Measurements from ENCODE around the gene CAV1. TPM values are rescaled to one million over a fixed set of nuclear protein-coding genes. Genes with fewer than 3 reads are reported as not detected.

The CAV1 gene
- total and polyA plus RNA-seq, 2 experiments from 2014 or later, result 0.69 to 3.2 TPM

DNA sequence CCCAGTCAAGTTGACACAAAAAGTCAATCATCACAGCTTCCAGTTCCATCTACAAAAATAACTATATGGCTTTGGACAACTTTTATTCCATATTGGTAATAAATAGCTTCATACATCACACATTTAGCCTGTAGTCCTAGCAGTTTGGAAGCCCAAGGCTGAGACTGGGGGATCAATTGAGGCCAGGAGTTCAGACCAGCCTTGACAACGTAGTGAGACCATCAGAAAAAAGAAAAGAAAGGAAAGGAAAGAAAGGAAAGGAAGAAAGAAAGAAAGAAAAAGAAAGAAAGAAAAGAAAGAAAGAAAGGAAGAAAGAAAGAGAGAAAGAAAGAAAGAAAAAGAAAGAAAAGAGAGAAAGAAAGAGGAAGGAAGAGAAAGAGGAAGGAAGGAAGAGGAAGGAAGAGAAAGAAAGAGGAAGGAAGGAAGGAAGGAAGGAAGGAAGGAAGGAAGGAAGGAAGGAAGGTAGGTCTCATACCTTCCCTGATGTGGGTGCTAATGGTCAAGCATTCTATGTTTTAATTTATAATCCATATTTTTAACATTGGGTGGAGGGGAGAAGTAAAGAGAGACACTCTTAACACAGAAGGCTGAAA lies 37.8 kb downstream of the CAV1 start:
- Histone ChIP-seq H3K27ac (no peak overlapping the region), H3K36me3 (no peaks in the 10 kb centered on the region)
- TF ChIP-seq, protein P1, sequence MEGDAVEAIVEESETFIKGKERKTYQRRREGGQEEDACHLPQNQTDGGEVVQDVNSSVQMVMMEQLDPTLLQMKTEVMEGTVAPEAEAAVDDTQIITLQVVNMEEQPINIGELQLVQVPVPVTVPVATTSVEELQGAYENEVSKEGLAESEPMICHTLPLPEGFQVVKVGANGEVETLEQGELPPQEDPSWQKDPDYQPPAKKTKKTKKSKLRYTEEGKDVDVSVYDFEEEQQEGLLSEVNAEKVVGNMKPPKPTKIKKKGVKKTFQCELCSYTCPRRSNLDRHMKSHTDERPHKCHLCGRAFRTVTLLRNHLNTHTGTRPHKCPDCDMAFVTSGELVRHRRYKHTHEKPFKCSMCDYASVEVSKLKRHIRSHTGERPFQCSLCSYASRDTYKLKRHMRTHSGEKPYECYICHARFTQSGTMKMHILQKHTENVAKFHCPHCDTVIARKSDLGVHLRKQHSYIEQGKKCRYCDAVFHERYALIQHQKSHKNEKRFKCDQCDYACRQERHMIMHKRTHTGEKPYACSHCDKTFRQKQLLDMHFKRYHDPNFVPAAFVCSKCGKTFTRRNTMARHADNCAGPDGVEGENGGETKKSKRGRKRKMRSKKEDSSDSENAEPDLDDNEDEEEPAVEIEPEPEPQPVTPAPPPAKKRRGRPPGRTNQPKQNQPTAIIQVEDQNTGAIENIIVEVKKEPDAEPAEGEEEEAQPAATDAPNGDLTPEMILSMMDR (IDR thresholded peaks at IDR 0.05; ENCODE audit: low read depth, low read length), result no peak

DNA sequence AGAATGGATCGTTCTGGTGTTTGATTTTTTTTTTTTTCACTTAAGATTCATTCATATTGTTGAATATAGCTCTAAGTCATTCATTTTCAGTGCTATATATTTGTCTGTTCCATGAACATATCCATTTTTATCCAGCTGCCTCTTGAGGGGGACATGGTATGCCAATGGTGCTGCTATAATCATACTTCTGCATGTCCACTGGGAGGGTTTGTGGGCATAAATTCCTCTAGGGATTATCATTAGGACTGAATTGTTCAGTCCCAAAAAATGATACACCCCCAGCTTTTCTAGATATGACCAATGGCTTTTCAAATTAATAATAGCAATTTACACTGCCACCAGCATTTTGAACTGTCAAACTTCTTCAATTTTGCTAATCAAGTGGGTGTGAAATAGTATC lies 41.1 kb downstream of the CAV1 start:
- Histone ChIP-seq H3K9me3 (ENCODE audit: low read depth) (no peaks in the 10 kb centered on the region), H3K4me1 (ENCODE audit: low read depth) (no peaks in the 10 kb centered on the region), H3K4me3 (no peak overlapping the region), H3K36me3 (no peaks in the 10 kb centered on the region), H3K27ac (no peak overlapping the region), H3K27me3 (peaks cover 6% of the 10 kb centered on the region)
- DNase-seq (ENCODE audit: low read depth in 1 of 2, low spot score in 1 of 2), result no peak
- TF ChIP-seq, protein P1 (IDR thresholded peaks at IDR 0.05; ENCODE audit: low read depth, low read length), result no peak

More for the DNA sequence above, 37.8 kb downstream of the CAV1 start:
- Histone ChIP-seq H3K27me3 (peaks cover 6% of the 10 kb centered on the region), H3K4me3 (no peak overlapping the region), H3K4me1 (ENCODE audit: low read depth) (no peaks in the 10 kb centered on the region), H3K9me3 (ENCODE audit: low read depth) (no peaks in the 10 kb centered on the region)
- no peak for DNase-seq (ENCODE audit: low read depth in 1 of 2, low spot score in 1 of 2)

DNA sequence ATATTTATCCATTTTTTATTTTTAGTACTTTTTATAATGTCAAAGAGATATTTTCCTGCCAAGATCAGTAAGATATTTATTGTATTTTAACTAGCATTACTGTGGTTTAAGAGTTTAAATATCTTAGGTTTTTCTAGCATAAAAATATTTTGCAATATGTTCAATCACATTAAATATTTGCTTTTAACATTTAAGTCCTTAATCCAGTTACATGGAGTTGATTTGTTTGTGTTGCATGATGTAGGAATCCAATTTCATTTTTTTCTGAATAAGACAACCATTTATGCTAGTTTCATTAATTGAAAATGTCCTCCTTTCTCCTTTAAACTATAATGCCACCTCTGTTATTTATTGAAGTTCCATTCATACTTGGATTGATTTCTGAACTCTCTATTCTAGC lies 41.8 kb downstream of the CAV1 start:
- DNase-seq (ENCODE audit: low read depth in 1 of 2, low spot score in 1 of 2), result no peak
- Histone ChIP-seq H3K27ac (no peak overlapping the region), H3K36me3 (no peaks in the 10 kb centered on the region), H3K4me1 (ENCODE audit: low read depth) (no peaks in the 10 kb centered on the region), H3K4me3 (no peak overlapping the region), H3K27me3 (peaks cover 6% of the 10 kb centered on the region), H3K9me3 (ENCODE audit: low read depth) (no peaks in the 10 kb centered on the region)
- TF ChIP-seq, protein P1 (IDR thresholded peaks at IDR 0.05; ENCODE audit: low read depth, low read length), result no peak

DNA sequence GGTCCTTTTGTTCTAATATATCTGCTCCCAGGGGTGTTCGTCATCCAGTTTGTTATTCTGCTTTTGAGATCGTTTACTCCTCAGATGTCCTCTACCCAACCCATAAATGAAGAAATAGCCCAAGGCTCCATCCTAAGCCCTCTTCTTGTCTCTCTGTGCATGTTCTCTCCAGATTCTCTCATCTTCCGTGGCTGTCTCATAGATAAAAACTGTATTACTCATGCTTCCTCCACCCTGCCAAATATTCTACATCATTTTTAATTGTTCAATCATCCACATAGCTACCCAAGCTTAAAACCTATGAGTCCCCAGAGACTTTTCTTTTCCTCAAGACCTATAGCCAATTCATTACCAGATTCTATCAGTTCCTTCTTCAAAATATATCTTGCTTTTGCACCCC lies 44.9 kb downstream of the CAV1 start:
- H3K27ac ChIP-seq, result no peak overlapping the region
- peak in 1 of 2 donors; percentile 68 for DNase-seq (ENCODE audit: low read depth in 1 of 2, low spot score in 1 of 2)
- H3K9me3 ChIP-seq (ENCODE audit: low read depth), result no peaks in the 10 kb centered on the region
- TF ChIP-seq, protein P1 (IDR thresholded peaks at IDR 0.05; ENCODE audit: low read depth, low read length), result no peak
- no peaks in the 10 kb centered on the region for H3K36me3 ChIP-seq
- no peaks in the 10 kb centered on the region for H3K27me3 ChIP-seq
- H3K4me1 ChIP-seq (ENCODE audit: low read depth), result peaks cover 7% of the 10 kb centered on the region
- H3K4me3 ChIP-seq, result no peak overlapping the region

DNA sequence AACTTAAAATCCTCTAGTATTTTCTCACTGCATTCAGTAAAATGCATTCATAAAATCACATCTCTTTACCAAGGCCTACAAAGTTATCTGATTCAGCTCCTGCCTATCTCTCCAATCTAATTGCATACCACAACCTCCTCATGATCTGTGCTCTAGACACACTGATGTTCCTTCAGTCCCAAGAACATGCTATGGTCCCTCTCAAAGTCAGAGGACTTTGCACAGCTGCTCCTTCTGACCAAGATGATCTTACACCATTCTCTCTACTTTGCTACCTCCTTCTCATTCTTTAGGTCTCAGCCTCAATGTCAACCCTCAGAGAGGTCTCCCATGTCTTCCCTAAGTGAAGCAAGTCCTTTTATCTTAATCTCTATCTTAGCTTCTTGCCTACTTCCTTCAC lies 45.5 kb downstream of the CAV1 start:
- H3K9me3 ChIP-seq (ENCODE audit: low read depth), result no peaks in the 10 kb centered on the region
- no peak for DNase-seq (ENCODE audit: low read depth in 1 of 2, low spot score in 1 of 2)
- TF ChIP-seq, protein P1 (IDR thresholded peaks at IDR 0.05; ENCODE audit: low read depth, low read length), result no peak
- H3K4me1 ChIP-seq (ENCODE audit: low read depth), result peaks cover 7% of the 10 kb centered on the region
- no peaks in the 10 kb centered on the region for H3K27me3 ChIP-seq
- H3K36me3 ChIP-seq, result no peaks in the 10 kb centered on the region
- no peak overlapping the region for H3K27ac ChIP-seq
- no peak overlapping the region for H3K4me3 ChIP-seq

All from cardiac muscle cell (in vitro differentiated cells and primary cell).